ENCODE results near the gene IL2RG. TPM values are rescaled to one million over a fixed set of nuclear protein-coding genes. Genes with fewer than 3 reads are reported as not detected.

IL2RG gene
- total RNA-seq (2022; extraction: Qiagen RNA extraction) = 0.11 to 0.39 TPM (median 0.24 TPM) in 5 replicates

DNA sequence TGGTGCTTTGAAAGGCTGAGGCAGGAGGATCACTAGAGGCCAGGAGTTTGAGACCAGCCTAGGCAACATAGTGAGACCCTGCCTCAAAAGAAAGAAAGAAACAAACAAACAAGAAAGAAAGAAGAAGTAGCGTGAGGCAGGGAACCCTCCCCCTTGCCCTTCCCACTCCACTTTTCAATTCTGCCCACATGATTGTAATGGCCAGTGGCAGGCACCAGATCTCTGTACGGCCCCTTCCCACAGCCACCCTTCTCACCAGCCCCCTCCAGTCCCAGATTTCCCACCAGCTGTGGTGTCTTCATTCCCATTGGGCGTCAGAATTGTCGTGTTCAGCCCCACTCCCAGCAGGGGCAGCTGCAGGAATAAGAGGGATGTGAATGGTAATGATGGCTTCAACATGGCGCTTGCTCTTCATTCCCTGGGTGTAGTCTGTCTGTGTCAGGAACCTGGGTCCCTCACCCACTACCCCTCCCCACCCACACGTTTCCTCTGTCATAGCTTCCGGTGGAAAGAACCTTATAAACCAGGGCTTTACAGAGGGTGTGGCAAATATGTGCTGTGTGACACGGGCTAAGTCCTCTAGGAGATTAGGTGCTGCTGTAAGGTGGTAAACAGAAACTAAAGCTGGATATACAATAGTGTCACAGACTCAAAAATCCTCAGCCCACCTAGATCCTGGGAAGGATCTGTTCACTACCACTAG is at the start of gene IL2RG:
IL2RG (minus strand) TSS at position 437 of the 703 bp plus-strand sequence; CDS start at position 399, 38 bp downstream.

DNA sequence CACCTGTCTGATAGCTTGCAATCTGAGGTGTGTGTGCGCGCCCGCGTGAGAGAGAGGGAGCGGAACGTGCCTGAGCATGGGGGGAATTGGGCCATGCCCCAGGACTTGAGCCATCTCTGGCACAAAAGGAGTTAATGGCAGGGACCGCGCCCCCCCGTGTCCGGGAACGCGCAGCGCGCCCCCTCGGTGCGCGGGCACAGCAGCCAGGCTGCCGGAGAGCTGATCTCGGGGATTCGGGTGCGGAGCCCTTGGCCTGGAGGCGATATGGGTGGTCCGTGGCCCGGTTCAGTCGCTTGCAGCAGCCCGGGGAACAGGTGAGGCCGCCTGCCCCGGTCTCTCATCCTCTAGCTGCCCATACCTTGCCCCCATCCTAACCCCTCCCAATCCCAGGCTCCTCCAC is 33.3 kb upstream of the IL2RG start, which contains the start of gene NLGN3:
NLGN3 (plus strand) TSS at position 191 of the 400 bp plus-strand sequence. CDS start 2,909 bp downstream, outside the sequence.

DNA sequence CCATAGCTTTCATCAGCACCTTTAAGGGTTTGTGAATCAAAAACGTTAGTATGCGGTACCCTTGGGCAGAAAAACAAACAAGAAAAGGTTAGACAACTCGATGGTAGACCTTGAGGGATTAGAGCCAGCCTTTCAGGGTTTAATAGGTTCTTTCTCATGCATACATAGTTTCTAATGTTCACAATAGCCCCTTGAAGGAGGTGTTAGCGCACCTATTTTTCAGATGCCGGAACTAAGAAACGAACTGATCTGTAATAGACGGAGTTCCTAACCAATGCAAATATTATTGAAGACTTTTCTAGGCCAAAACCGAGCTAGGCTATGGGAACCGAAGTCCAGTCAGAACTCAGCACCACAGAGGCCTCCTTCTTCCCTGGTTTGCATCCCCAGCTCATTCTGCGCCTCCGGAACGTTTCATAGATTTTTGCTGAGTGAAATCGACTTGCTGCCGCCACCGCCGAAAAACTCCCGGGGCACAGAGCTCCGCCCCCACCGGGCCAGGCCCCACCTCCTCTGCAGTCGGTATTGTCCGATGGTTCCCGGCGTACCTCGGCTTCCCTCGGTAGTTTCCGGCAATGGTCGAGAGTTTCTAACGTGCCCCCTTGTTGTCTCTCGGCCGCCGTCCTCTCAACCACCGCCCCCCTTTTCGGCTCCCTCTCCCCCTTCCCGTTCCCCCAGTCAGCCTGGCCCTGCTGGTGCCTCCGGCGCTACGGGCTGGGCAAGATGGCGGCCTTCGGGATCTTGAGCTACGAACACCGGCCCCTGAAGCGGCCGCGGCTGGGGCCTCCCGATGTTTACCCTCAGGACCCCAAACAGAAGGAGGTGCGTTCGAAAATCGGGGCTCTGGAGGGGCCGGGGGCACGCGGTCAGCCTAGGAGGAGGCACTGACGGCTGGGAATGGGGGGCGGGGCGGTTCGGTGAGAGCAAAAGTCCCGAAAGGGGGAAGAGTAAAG is 6.9 kb upstream of the IL2RG start, which contains the start of gene MED12:
MED12 (plus strand) TSS at position 565 of the 953 bp plus-strand sequence; CDS start at position 724, 159 bp downstream.

DNA sequence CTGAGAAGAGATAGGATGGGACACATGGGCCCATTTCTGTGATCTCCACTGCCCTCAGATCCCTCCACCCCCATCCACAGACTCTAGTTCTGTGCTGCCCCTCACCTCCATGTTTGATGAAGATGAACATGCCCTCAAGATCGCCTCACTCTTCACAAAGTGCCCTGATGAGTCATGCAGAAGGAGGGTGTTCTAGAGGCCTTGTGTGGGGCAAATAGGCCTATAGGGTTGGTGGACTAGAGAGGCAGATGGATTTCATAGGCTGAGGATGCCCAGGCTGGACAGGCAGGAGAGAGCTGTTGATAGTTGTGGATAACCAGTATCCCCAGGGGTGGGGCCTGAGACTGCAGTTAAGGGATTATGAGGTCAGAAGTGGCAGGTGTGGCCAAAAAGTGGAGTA is 5.0 kb downstream of the IL2RG start, which contains the start of gene CXorf65:
CXorf65 (minus strand) TSS at position 314 of the 400 bp plus-strand sequence; CDS start at position 130, 184 bp downstream.

DNA sequence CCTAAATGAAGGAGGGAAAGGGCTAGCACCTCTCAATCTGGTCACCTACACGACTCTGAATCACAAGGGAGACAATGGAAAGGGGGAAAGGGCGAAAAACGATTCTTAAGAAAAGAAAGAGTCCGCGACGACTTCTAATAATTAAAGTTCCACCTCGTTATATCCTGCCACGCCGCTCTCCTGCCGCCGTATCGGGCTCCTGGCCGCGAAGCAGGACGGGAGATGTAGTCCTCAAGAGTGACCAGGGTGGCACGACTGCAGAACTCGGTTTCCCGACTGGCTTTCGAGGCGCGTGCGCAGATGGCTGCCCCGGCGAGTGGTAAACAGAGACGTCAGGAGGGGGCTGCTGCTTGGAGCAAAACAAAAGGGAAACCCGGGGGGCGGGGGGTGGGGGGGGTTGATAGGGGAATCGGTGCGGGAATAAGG is 15.8 kb downstream of the IL2RG start, which contains the start of gene FOXO4:
FOXO4 (plus strand) TSS at position 297 of the 426 bp plus-strand sequence. CDS start 678 bp downstream, outside the sequence.

DNA sequence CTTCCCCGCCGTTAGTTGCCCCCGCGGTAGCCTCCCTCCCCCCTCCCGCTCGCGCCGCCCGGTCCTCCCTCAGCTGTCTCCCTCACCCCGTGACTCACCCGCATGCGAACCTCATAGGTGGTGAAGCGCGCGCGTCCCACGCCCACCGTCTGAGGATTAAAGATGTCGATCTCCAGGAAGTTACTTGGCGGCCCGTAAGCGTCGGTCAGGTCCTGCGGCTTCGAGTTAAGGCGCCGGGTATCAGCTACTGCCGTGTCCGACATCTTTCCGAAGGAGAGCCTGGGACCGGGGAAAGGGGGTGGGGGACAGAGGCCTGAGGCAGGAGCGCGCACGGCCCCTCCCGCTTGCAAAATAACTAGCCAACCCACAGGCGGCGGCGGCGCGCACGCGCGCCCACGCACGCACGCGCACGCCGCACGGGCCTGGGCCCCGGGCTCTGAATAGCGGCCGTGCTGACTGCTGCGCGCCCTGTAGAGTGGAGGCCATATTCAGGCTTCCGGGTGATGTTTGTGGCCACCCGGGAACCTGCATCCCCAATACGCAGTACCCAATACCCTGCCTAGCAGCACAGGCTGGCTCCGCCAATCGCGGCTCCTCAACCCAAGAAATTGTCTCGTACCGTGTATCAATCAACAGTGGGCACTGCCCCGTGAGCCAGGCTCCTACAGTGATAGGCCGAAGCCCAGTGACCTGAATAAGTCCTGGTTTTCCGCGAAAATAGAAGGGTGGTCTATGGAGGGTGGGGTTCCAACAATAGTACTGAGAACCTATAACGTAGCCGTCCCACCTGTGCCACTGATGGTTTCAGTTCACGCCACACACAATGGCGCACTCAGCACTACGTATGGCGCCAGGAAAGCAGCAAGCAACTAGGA is 43.1 kb downstream of the IL2RG start, which contains the start of gene SNX12:
SNX12 (minus strand) TSS at position 291 of the 875 bp plus-strand sequence; CDS start at position 263, 28 bp downstream.

Other genes starting within 250 kb of the IL2RG start
- not detected in 5 replicates for gene TEX11, start 202.9 kb downstream of the IL2RG start, total RNA-seq (2022; extraction: Qiagen RNA extraction)
- 0.03 to 0.05 TPM (median 0.03 TPM) in 4 of 5 replicates, not detected in the other for gene SLC7A3, start 180.5 kb downstream of the IL2RG start, total RNA-seq (2022; extraction: Qiagen RNA extraction)
- gene SNX12, start 43.2 kb downstream of the IL2RG start, total RNA-seq (2022; extraction: Qiagen RNA extraction) = 69.4 to 74.2 TPM (median 71.1 TPM) in 5 replicates
- gene FOXO4, start 15.7 kb downstream of the IL2RG start, total RNA-seq (2022; extraction: Qiagen RNA extraction) = 1.2 to 1.8 TPM (median 1.8 TPM) in 5 replicates
- gene CXorf65, start 4.8 kb downstream of the IL2RG start, total RNA-seq (2022; extraction: Qiagen RNA extraction) = not detected in 5 replicates
- 9.2 to 12.2 TPM (median 10.2 TPM) in 5 replicates for gene MED12, start 7.0 kb upstream of the IL2RG start, total RNA-seq (2022; extraction: Qiagen RNA extraction)
- 0.84 to 1.1 TPM (median 1.0 TPM) in 5 replicates for gene NLGN3, start 33.3 kb upstream of the IL2RG start, total RNA-seq (2022; extraction: Qiagen RNA extraction)
- 0.07 to 0.09 TPM in 2 of 5 replicates, not detected in the others for gene GJB1, start 111.6 kb upstream of the IL2RG start, total RNA-seq (2022; extraction: Qiagen RNA extraction)
- gene ZMYM3, start 142.6 kb upstream of the IL2RG start, total RNA-seq (2022; extraction: Qiagen RNA extraction) = 10.5 to 14.2 TPM (median 12.9 TPM) in 5 replicates
- 332 to 369 TPM (median 340 TPM) in 5 replicates for gene NONO, start 172.1 kb upstream of the IL2RG start, total RNA-seq (2022; extraction: Qiagen RNA extraction)
- 0.29 to 0.78 TPM (median 0.64 TPM) in 5 replicates for gene ITGB1BP2, start 190.2 kb upstream of the IL2RG start, total RNA-seq (2022; extraction: Qiagen RNA extraction)